22Rv1 (cell line): ENCODE data around the gene COL2A1.

ENCODE experiments used
- ZFX ChIP-seq: fragments of 450-650 bp; IDR thresholded peaks from 2 replicates; pipeline ENCODE4 v1.6.1; 2017; ENCODE audit warnings: antibody characterized with exemption, borderline replicate concordance
- TF ChIP-seq, protein P1 (sequence below): fragments of 450-650 bp; IDR thresholded peaks from 2 replicates; pipeline ENCODE4 v1.5.1; 2017; ENCODE audit warnings: mild to moderate bottlenecking

DNA sequence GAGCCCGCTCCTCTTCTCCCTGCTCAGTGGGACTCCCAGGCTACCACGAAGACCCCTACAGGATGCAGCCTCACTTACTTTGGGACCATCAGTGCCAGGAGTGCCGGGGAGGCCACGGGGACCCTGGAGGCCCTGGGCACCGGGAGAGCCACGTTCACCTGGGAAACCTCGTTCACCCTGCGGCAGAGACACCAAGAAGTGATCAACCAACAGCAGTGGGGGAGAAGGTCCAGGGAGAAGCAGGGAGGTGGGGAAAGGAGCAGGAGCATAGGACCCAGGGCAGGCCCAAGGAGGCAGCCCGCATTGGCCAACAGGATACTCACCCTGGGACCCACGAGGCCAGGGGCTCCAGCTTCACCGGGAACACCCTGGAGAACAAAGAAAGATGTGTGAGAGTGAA is 21.5 kb downstream of the COL2A1 start:
- TF ChIP-seq, protein P1, sequence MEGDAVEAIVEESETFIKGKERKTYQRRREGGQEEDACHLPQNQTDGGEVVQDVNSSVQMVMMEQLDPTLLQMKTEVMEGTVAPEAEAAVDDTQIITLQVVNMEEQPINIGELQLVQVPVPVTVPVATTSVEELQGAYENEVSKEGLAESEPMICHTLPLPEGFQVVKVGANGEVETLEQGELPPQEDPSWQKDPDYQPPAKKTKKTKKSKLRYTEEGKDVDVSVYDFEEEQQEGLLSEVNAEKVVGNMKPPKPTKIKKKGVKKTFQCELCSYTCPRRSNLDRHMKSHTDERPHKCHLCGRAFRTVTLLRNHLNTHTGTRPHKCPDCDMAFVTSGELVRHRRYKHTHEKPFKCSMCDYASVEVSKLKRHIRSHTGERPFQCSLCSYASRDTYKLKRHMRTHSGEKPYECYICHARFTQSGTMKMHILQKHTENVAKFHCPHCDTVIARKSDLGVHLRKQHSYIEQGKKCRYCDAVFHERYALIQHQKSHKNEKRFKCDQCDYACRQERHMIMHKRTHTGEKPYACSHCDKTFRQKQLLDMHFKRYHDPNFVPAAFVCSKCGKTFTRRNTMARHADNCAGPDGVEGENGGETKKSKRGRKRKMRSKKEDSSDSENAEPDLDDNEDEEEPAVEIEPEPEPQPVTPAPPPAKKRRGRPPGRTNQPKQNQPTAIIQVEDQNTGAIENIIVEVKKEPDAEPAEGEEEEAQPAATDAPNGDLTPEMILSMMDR = no peak
- TF ChIP-seq ZFX = no peak
